ENCODE data around the gene DSCAM. TPM values are rescaled to one million over a fixed set of nuclear protein-coding genes. Genes with fewer than 3 reads are reported as not detected.

The DSCAM gene
- total RNA-seq, 2 donors from 2014 or later = 18.5 to 25.5 TPM

GRCh38 chr21:40636026-40636425 is 210.9 kb downstream of the DSCAM start:
- TF ChIP-seq CTCF (conservative IDR thresholded peaks at IDR 0.05) = no peak
- Histone ChIP-seq H3K36me3 (ENCODE audit: control insufficient read depth, insufficient read depth, low read length) (no peaks in the 10 kb centered on the region), H3K4me1 (ENCODE audit: control insufficient read depth, insufficient read depth, low read length) (no peaks in the 10 kb centered on the region), H3K27me3 (ENCODE audit: control insufficient read depth, insufficient read depth, low read length, poor library complexity, severe bottlenecking) (no peaks in the 10 kb centered on the region), H3K27ac (ENCODE audit: low read depth, low read length) (no peak overlapping the region), H3K9ac (ENCODE audit: extremely low read depth, low read length, poor library complexity, severe bottlenecking) (no peak overlapping the region), H3K4me3 (ENCODE audit: low read length) (no peak overlapping the region), H3K9me3 (ENCODE audit: control insufficient read depth, low read length) (no peaks in the 10 kb centered on the region)
- H3K27me3 Mint-ChIP-seq (ENCODE audit: insufficient read depth) = no peaks in the 10 kb centered on the region
- no peaks in the 10 kb centered on the region for H3K9me3 Mint-ChIP-seq
- peaks cover 8% of the 10 kb centered on the region for H3K4me1 Mint-ChIP-seq
- no peaks in the 10 kb centered on the region for H3K36me3 Mint-ChIP-seq (ENCODE audit: low read depth)
- no peak overlapping the region for H3K27ac Mint-ChIP-seq
- no peak overlapping the region for H3K4me3 Mint-ChIP-seq
- WGBS, 2 experiments (ENCODE audit: insufficient coverage in 1 of 2, insufficient read length in 1 of 2) = 90 to 92% methylated on average over 6 to 9 of the region's 9 CpGs
- DNase-seq = no peak

GRCh38 chr21:40635391-40635790 is 211.6 kb downstream of the DSCAM start:
- Mint-ChIP-seq H3K36me3 (ENCODE audit: low read depth) (no peaks in the 10 kb centered on the region), H3K9me3 (no peaks in the 10 kb centered on the region), H3K27ac (no peak overlapping the region), H3K4me3 (no peak overlapping the region), H3K27me3 (ENCODE audit: insufficient read depth) (no peaks in the 10 kb centered on the region), H3K4me1 (peaks cover 1% of the 10 kb centered on the region)
- TF ChIP-seq CTCF (conservative IDR thresholded peaks at IDR 0.05) = no peak
- H3K9ac ChIP-seq (ENCODE audit: extremely low read depth, low read length, poor library complexity, severe bottlenecking) = no peak overlapping the region
- H3K36me3 ChIP-seq (ENCODE audit: control insufficient read depth, insufficient read depth, low read length) = no peaks in the 10 kb centered on the region
- no peaks in the 10 kb centered on the region for H3K27me3 ChIP-seq (ENCODE audit: control insufficient read depth, insufficient read depth, low read length, poor library complexity, severe bottlenecking)
- no peaks in the 10 kb centered on the region for H3K4me1 ChIP-seq (ENCODE audit: control insufficient read depth, insufficient read depth, low read length)
- H3K4me3 ChIP-seq (ENCODE audit: low read length) = no peak overlapping the region
- no peaks in the 10 kb centered on the region for H3K9me3 ChIP-seq (ENCODE audit: control insufficient read depth, low read length)
- WGBS, 2 experiments (ENCODE audit: insufficient coverage in 1 of 2, insufficient read length in 1 of 2) = 97 to 100% methylated on average over 1 to 4 of the region's 4 CpGs
- no peak for DNase-seq
- H3K27ac ChIP-seq (ENCODE audit: low read depth, low read length) = no peak overlapping the region

- no peaks in the 10 kb centered on the region for H3K27me3 Mint-ChIP-seq (ENCODE audit: insufficient read depth)
- no peak for TF ChIP-seq CTCF (conservative IDR thresholded peaks at IDR 0.05)
- no peaks in the 10 kb centered on the region for H3K36me3 ChIP-seq (ENCODE audit: control insufficient read depth, insufficient read depth, low read length)
- WGBS, 2 experiments (ENCODE audit: insufficient coverage in 1 of 2, insufficient read length in 1 of 2) = 95 to 100% methylated on average over 3 to 6 of the region's 6 CpGs
- no peak overlapping the region for H3K9ac ChIP-seq (ENCODE audit: extremely low read depth, low read length, poor library complexity, severe bottlenecking)
- H3K4me3 Mint-ChIP-seq = no peak overlapping the region
- no peaks in the 10 kb centered on the region for H3K9me3 Mint-ChIP-seq
- H3K27ac ChIP-seq (ENCODE audit: low read depth, low read length) = no peak overlapping the region
- no peaks in the 10 kb centered on the region for H3K27me3 ChIP-seq (ENCODE audit: control insufficient read depth, insufficient read depth, low read length, poor library complexity, severe bottlenecking)
- no peak overlapping the region for H3K27ac Mint-ChIP-seq
- DNase-seq = no peak
- H3K4me1 ChIP-seq (ENCODE audit: control insufficient read depth, insufficient read depth, low read length) = no peaks in the 10 kb centered on the region
- H3K9me3 ChIP-seq (ENCODE audit: control insufficient read depth, low read length) = no peaks in the 10 kb centered on the region
- H3K36me3 Mint-ChIP-seq (ENCODE audit: low read depth) = no peaks in the 10 kb centered on the region
- H3K4me3 ChIP-seq (ENCODE audit: low read length) = no peak overlapping the region
- H3K4me1 Mint-ChIP-seq = no peaks in the 10 kb centered on the region
Measured at GRCh38 chr21:40634141-40634540, 212.8 kb downstream of the DSCAM start.

Data from endodermal cell (in vitro differentiated cells).